Ectodermal cell (in vitro differentiated cells): Measurements from ENCODE around the gene SIX4.

ENCODE experiments used
- H3K27ac ChIP-seq: 2 replicates; pipeline ENCODE4 v1.7.0; 2013; ENCODE audit warnings: mild to moderate bottlenecking, low read depth, low read length; ENCODE audit not compliant: insufficient read depth, poor library complexity, severe bottlenecking
- H3K27me3 ChIP-seq: 2 replicates; pipeline ENCODE4 v1.7.0; 2013; ENCODE audit warnings: mild to moderate bottlenecking, low read length; ENCODE audit not compliant: insufficient read depth, control insufficient read depth, poor library complexity, severe bottlenecking
- H3K36me3 ChIP-seq: one replicate; pipeline ENCODE4 v1.7.0; 2013; ENCODE audit warnings: low read length; ENCODE audit not compliant: control insufficient read depth, insufficient read depth
- H3K4me1 ChIP-seq: one replicate; pipeline ENCODE4 v1.7.0; 2013; ENCODE audit warnings: low read length; ENCODE audit not compliant: control insufficient read depth, insufficient read depth
- H3K4me3 ChIP-seq: 2 replicates; pipeline ENCODE4 v1.7.0; 2013; ENCODE audit warnings: low read depth, low read length, control low read depth; ENCODE audit not compliant: insufficient read depth
- H3K9me3 ChIP-seq: 2 replicates; pipeline ENCODE4 v1.7.0; 2013; ENCODE audit warnings: mild to moderate bottlenecking, low read length, moderate library complexity; ENCODE audit not compliant: control insufficient read depth
- WGBS, 2 experiments: methylation state at CpG; one replicate each; pipeline ENCODE4 v1.1.7; 2013; ENCODE audit warnings: missing lambda C conversion rate in 2 of 2; 5-methylcytosine and 5-hydroxymethylcytosine counted together

The SIX4 gene

GRCh38 chr14:60662982-60663381 is 61.2 kb downstream of the SIX4 start:
- Histone ChIP-seq H3K27ac (no peak overlapping the region), H3K4me1 (peaks cover 14% of the 10 kb centered on the region), H3K4me3 (no peak overlapping the region), H3K36me3 (no peaks in the 10 kb centered on the region), H3K9me3 (no peaks in the 10 kb centered on the region), H3K27me3 (peaks cover 25% of the 10 kb centered on the region)
- WGBS, 2 experiments: 71 to 74% methylated on average over 1 of the region's 1 CpG

GRCh38 chr14:60661721-60662120 is 62.4 kb downstream of the SIX4 start:
- Histone ChIP-seq H3K4me1 (peaks cover 14% of the 10 kb centered on the region), H3K36me3 (no peaks in the 10 kb centered on the region), H3K4me3 (no peak overlapping the region), H3K27ac (no peak overlapping the region), H3K9me3 (no peaks in the 10 kb centered on the region), H3K27me3 (peaks cover 37% of the 10 kb centered on the region)
- WGBS, 2 experiments: 95 to 100% methylated on average over 1 of the region's 1 CpG
